ENCODE data around the gene ITGB7. TPM values are rescaled to one million over a fixed set of nuclear protein-coding genes. Genes with fewer than 3 reads are reported as not detected.
A peak's percentile ranks its signal among the peaks of the same experiment; 100 is the strongest.

ITGB7 gene
- polyA plus RNA-seq, 3 donors, result 24.1 to 33.1 (median 28.4) TPM

DNA sequence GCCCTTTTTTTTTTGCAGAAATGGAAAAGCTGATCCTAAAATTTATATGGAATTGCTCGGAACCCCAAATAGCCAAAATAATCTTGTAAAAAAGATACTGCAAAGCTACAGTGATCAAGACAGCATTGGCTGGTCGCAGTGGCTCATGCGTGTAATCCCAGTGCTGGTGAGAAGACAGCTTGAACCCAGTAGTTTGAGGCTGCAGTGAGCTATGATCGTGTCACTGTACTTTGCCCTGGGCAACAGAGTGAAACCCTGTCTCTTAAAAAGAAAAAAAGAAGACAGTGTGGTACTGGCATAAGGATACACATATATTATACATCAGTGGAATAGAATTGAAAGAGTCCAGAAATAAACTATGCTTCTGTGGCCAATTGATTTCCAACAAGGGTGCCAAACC lies 5.4 kb downstream of the ITGB7 start:
- H3K27me3 Mint-ChIP-seq (ENCODE audit: low read depth in 3 of 3), result peaks cover 6 to 13% (median 12%) of the 10 kb centered on the region in 3 donors
- peaks cover 0 to 2% (median 0%) of the 10 kb centered on the region in 7 donors for H3K9me3 Mint-ChIP-seq
- peaks cover 5 to 7% of the 10 kb centered on the region in 2 donors for H3K36me3 ChIP-seq (replicated peaks in 1 of 2; ENCODE audit: control insufficient read depth in 1 of 2, insufficient read depth in 2 of 2, low read length in 2 of 2)
- no peak overlapping the region for H2AFZ ChIP-seq (ENCODE audit: insufficient read depth, low read depth, low read length, poor library complexity, severe bottlenecking)
- no peak overlapping the region for H3K4me3 ChIP-seq (replicated peaks in 1 of 3; ENCODE audit: low read depth in 2 of 3, low read length in 3 of 3)
- no peak for TF ChIP-seq CTCF (IDR thresholded peaks at IDR 0.05)
- no peak for DNase-seq
- H3K9ac ChIP-seq (ENCODE audit: insufficient read depth, low read length, poor library complexity, severe bottlenecking), result no peak overlapping the region
- peaks cover 16 to 19% of the 10 kb centered on the region in 2 donors for H3K36me3 Mint-ChIP-seq
- no peak overlapping the region for H3K27ac Mint-ChIP-seq
- H3K27me3 ChIP-seq (ENCODE audit: control insufficient read depth in 2 of 2, insufficient read depth in 2 of 2, low read length in 2 of 2), result no peaks in the 10 kb centered on the region
- H3K4me1 ChIP-seq (ENCODE audit: control insufficient read depth in 1 of 2, insufficient read depth in 2 of 2, low read length in 2 of 2), result peaks cover 53 to 61% of the 10 kb centered on the region in 2 donors
- no peaks in the 10 kb centered on the region for H4K20me1 ChIP-seq (ENCODE audit: insufficient read depth, low read length)
- H3K79me2 ChIP-seq (ENCODE audit: insufficient read depth, low read length), result peaks cover 25% of the 10 kb centered on the region
- WGBS (ENCODE audit: insufficient coverage), result 100% methylated on average over 2 of the region's 4 CpGs
- no peak overlapping the region for H3K4me2 ChIP-seq (replicated peaks; ENCODE audit: extremely low read depth, low read length, poor library complexity, severe bottlenecking)
- intact Hi-C loops (cut with micrococcal nuclease), result loop anchor here in 1 of 2 donors (2.0 kb wide), 1 partner anchor 43 kb away; no protein-coding TSS in a partner anchor
- H3K9me3 ChIP-seq (replicated peaks in 1 of 2; ENCODE audit: control insufficient read depth in 1 of 2, insufficient read depth in 1 of 2, low read length in 2 of 2), result no peaks in the 10 kb centered on the region
- H3K4me1 Mint-ChIP-seq, result peaks cover 64% of the 10 kb centered on the region
- no peak overlapping the region for H3K4me3 Mint-ChIP-seq
- H3K27ac ChIP-seq (ENCODE audit: low read depth in 1 of 2, low read length in 2 of 2), result no peak overlapping the region

GRCh38 chr12:53201177-53201541 lies 5.9 kb downstream of the ITGB7 start:
- H2AFZ ChIP-seq (ENCODE audit: insufficient read depth, low read depth, low read length, poor library complexity, severe bottlenecking), result peak overlapping the region; percentile 1
- peaks cover 21 to 23% of the 10 kb centered on the region in 2 donors for H3K36me3 Mint-ChIP-seq
- WGBS (ENCODE audit: insufficient coverage), result 11% methylated on average over 1 of the region's 1 CpG
- no peaks in the 10 kb centered on the region for H3K27me3 ChIP-seq (ENCODE audit: control insufficient read depth in 2 of 2, insufficient read depth in 2 of 2, low read length in 2 of 2)
- peaks cover 6 to 14% (median 14%) of the 10 kb centered on the region in 3 donors for H3K27me3 Mint-ChIP-seq (ENCODE audit: low read depth in 3 of 3)
- H3K27ac Mint-ChIP-seq, result peak overlapping the region in 4 of 7 donors; percentile 6 to 65 (median 30)
- H4K20me1 ChIP-seq (ENCODE audit: insufficient read depth, low read length), result no peaks in the 10 kb centered on the region
- H3K9me3 Mint-ChIP-seq, result peaks cover 0 to 2% (median 0%) of the 10 kb centered on the region in 7 donors
- peak overlapping the region in 1 of 2 donors; percentile 51 for H3K4me3 Mint-ChIP-seq
- peaks cover 59% of the 10 kb centered on the region for H3K4me1 Mint-ChIP-seq
- intact Hi-C loops (cut with micrococcal nuclease), result loop anchor here in 1 of 2 donors (2.0 kb wide), 1 partner anchor 42 kb away; no protein-coding TSS in a partner anchor
- H3K4me2 ChIP-seq (replicated peaks; ENCODE audit: extremely low read depth, low read length, poor library complexity, severe bottlenecking), result peak overlapping the region; percentile 36
- H3K9me3 ChIP-seq (replicated peaks in 1 of 2; ENCODE audit: control insufficient read depth in 1 of 2, insufficient read depth in 1 of 2, low read length in 2 of 2), result no peaks in the 10 kb centered on the region
- no peak overlapping the region for H3K4me3 ChIP-seq (replicated peaks in 1 of 3; ENCODE audit: low read depth in 2 of 3, low read length in 3 of 3)
- peaks cover 49 to 56% of the 10 kb centered on the region in 2 donors for H3K4me1 ChIP-seq (ENCODE audit: control insufficient read depth in 1 of 2, insufficient read depth in 2 of 2, low read length in 2 of 2)
- no peak for TF ChIP-seq CTCF (IDR thresholded peaks at IDR 0.05)
- H3K36me3 ChIP-seq (replicated peaks in 1 of 2; ENCODE audit: control insufficient read depth in 1 of 2, insufficient read depth in 2 of 2, low read length in 2 of 2), result peaks cover 10 to 12% of the 10 kb centered on the region in 2 donors
- peaks cover 25% of the 10 kb centered on the region for H3K79me2 ChIP-seq (ENCODE audit: insufficient read depth, low read length)
- H3K27ac ChIP-seq (ENCODE audit: low read depth in 1 of 2, low read length in 2 of 2), result no peak overlapping the region
- H3K9ac ChIP-seq (ENCODE audit: insufficient read depth, low read length, poor library complexity, severe bottlenecking), result no peak overlapping the region
- no peak for DNase-seq

Data from CD14-positive monocyte (primary cell).